Measurements from ENCODE around the gene GP1BB. TPM values are rescaled to one million over a fixed set of nuclear protein-coding genes. Genes with fewer than 3 reads are reported as not detected.
"Not testable (repeated sequence)": the region's sequence is repeated elsewhere in the genome, so short reads cannot be mapped to it uniquely, and the experiment has no call there.

Gene GP1BB
- 1.1 TPM for polyA plus RNA-seq (2013, experiment 1 of 4)
- 0.92 TPM for polyA plus RNA-seq (2013, experiment 2 of 4)
- polyA plus RNA-seq (2013, experiment 3 of 4), result 1.3 TPM
- polyA plus RNA-seq (2013, experiment 4 of 4), result 1.1 TPM

GRCh38 chr22:19723232-19723982, at the start of gene GP1BB:
GP1BB (plus strand) TSS chr22:19723539; CDS start chr22:19723570, 31 bp downstream.
- no peaks in the 10 kb centered on the region for H3K36me3 ChIP-seq (ENCODE audit: control insufficient read depth, insufficient read depth, low read length)
- H3K4me3 ChIP-seq (ENCODE audit: insufficient read depth, low read depth, low read length), result peak within 1 kb of the TSS; percentile 25
- peaks cover 100% of the 10 kb centered on the region for H3K27me3 ChIP-seq (ENCODE audit: control insufficient read depth, insufficient read depth, low read length, poor library complexity, severe bottlenecking)
- no peaks in the 10 kb centered on the region for H3K9me3 ChIP-seq (ENCODE audit: control insufficient read depth, low read length)
- WGBS, 2 experiments, result 1% methylated on average over 80 of the region's 80 CpGs
- no peak within 1 kb of the TSS for H3K27ac ChIP-seq (ENCODE audit: insufficient read depth, low read depth, low read length, poor library complexity, severe bottlenecking)
- H3K4me1 ChIP-seq (ENCODE audit: control insufficient read depth, insufficient read depth, low read length), result peaks cover 20% of the 10 kb centered on the region

GRCh38 chr22:19673660-19674059, 49.7 kb upstream of the GP1BB start:
- H3K27me3 ChIP-seq (ENCODE audit: control insufficient read depth, insufficient read depth, low read length, poor library complexity, severe bottlenecking), result no peaks in the 10 kb centered on the region
- H3K4me1 ChIP-seq (ENCODE audit: control insufficient read depth, insufficient read depth, low read length), result no peaks in the 10 kb centered on the region
- no peaks in the 10 kb centered on the region for H3K9me3 ChIP-seq (ENCODE audit: control insufficient read depth, low read length)
- H3K4me3 ChIP-seq (ENCODE audit: insufficient read depth, low read depth, low read length), result no peak overlapping the region
- H3K36me3 ChIP-seq (ENCODE audit: control insufficient read depth, insufficient read depth, low read length), result no peaks in the 10 kb centered on the region
- H3K27ac ChIP-seq (ENCODE audit: insufficient read depth, low read depth, low read length, poor library complexity, severe bottlenecking), result no peak overlapping the region
- WGBS, 2 experiments, result 92 to 94% methylated on average over 4 of the region's 4 CpGs

GRCh38 chr22:19674129-19674928, 49.0 kb upstream of the GP1BB start:
- Histone ChIP-seq H3K4me3 (ENCODE audit: insufficient read depth, low read depth, low read length) (no peak overlapping the region), H3K27me3 (ENCODE audit: control insufficient read depth, insufficient read depth, low read length, poor library complexity, severe bottlenecking) (no peaks in the 10 kb centered on the region), H3K9me3 (ENCODE audit: control insufficient read depth, low read length) (no peaks in the 10 kb centered on the region), H3K27ac (ENCODE audit: insufficient read depth, low read depth, low read length, poor library complexity, severe bottlenecking) (no peak overlapping the region), H3K4me1 (ENCODE audit: control insufficient read depth, insufficient read depth, low read length) (peaks cover 4% of the 10 kb centered on the region), H3K36me3 (ENCODE audit: control insufficient read depth, insufficient read depth, low read length) (no peaks in the 10 kb centered on the region)
- WGBS, 2 experiments, result 90 to 91% methylated on average over 11 of the region's 11 CpGs

- no peaks in the 10 kb centered on the region for H3K36me3 ChIP-seq (ENCODE audit: control insufficient read depth, insufficient read depth, low read length)
- H3K9me3 ChIP-seq (ENCODE audit: control insufficient read depth, low read length), result no peaks in the 10 kb centered on the region
- peaks cover 7% of the 10 kb centered on the region for H3K4me1 ChIP-seq (ENCODE audit: control insufficient read depth, insufficient read depth, low read length)
- H3K4me3 ChIP-seq (ENCODE audit: insufficient read depth, low read depth, low read length), result no peak overlapping the region
- no peaks in the 10 kb centered on the region for H3K27me3 ChIP-seq (ENCODE audit: control insufficient read depth, insufficient read depth, low read length, poor library complexity, severe bottlenecking)
- 91 to 92% methylated on average over 10 of the region's 10 CpGs for WGBS, 2 experiments
- H3K27ac ChIP-seq (ENCODE audit: insufficient read depth, low read depth, low read length, poor library complexity, severe bottlenecking), result no peak overlapping the region
These were observed 48.4 kb upstream of the GP1BB start for GRCh38 chr22:19674929-19675253.

- Histone ChIP-seq H3K27me3 (ENCODE audit: control insufficient read depth, insufficient read depth, low read length, poor library complexity, severe bottlenecking) (no peaks in the 10 kb centered on the region), H3K4me1 (ENCODE audit: control insufficient read depth, insufficient read depth, low read length) (peaks cover 7% of the 10 kb centered on the region), H3K9me3 (ENCODE audit: control insufficient read depth, low read length) (no peaks in the 10 kb centered on the region), H3K36me3 (ENCODE audit: control insufficient read depth, insufficient read depth, low read length) (no peaks in the 10 kb centered on the region), H3K4me3 (ENCODE audit: insufficient read depth, low read depth, low read length) (no peak overlapping the region), H3K27ac (ENCODE audit: insufficient read depth, low read depth, low read length, poor library complexity, severe bottlenecking) (no peak overlapping the region)
- 86 to 94% methylated on average over 7 of the region's 7 CpGs for WGBS, 2 experiments
These were observed 47.9 kb upstream of the GP1BB start for GRCh38 chr22:19675428-19675827.

- H3K27ac ChIP-seq (ENCODE audit: insufficient read depth, low read depth, low read length, poor library complexity, severe bottlenecking); H3K36me3 ChIP-seq (ENCODE audit: control insufficient read depth, insufficient read depth, low read length); H3K9me3 ChIP-seq (ENCODE audit: control insufficient read depth, low read length); H3K4me3 ChIP-seq (ENCODE audit: insufficient read depth, low read depth, low read length); H3K4me1 ChIP-seq (ENCODE audit: control insufficient read depth, insufficient read depth, low read length); H3K27me3 ChIP-seq (ENCODE audit: control insufficient read depth, insufficient read depth, low read length, poor library complexity, severe bottlenecking): not testable (repeated sequence)
- WGBS, 2 experiments, result 91 to 94% methylated on average over 1 of the region's 1 CpG
These were observed 46.9 kb upstream of the GP1BB start for GRCh38 chr22:19676437-19676836.

- H3K27ac ChIP-seq (ENCODE audit: insufficient read depth, low read depth, low read length, poor library complexity, severe bottlenecking), result no peak overlapping the region
- no peaks in the 10 kb centered on the region for H3K36me3 ChIP-seq (ENCODE audit: control insufficient read depth, insufficient read depth, low read length)
- no peak overlapping the region for H3K4me3 ChIP-seq (ENCODE audit: insufficient read depth, low read depth, low read length)
- H3K4me1 ChIP-seq (ENCODE audit: control insufficient read depth, insufficient read depth, low read length), result peaks cover 7% of the 10 kb centered on the region
- no peaks in the 10 kb centered on the region for H3K9me3 ChIP-seq (ENCODE audit: control insufficient read depth, low read length)
- H3K27me3 ChIP-seq (ENCODE audit: control insufficient read depth, insufficient read depth, low read length, poor library complexity, severe bottlenecking), result no peaks in the 10 kb centered on the region
- WGBS, 2 experiments, result 71 to 83% methylated on average over 11 of the region's 11 CpGs
These were observed 44.3 kb upstream of the GP1BB start for GRCh38 chr22:19678949-19679521.

GRCh38 chr22:19679522-19680101, 43.7 kb upstream of the GP1BB start:
- Histone ChIP-seq H3K27me3 (ENCODE audit: control insufficient read depth, insufficient read depth, low read length, poor library complexity, severe bottlenecking) (no peaks in the 10 kb centered on the region), H3K36me3 (ENCODE audit: control insufficient read depth, insufficient read depth, low read length) (no peaks in the 10 kb centered on the region), H3K9me3 (ENCODE audit: control insufficient read depth, low read length) (no peaks in the 10 kb centered on the region), H3K4me3 (ENCODE audit: insufficient read depth, low read depth, low read length) (no peak overlapping the region), H3K27ac (ENCODE audit: insufficient read depth, low read depth, low read length, poor library complexity, severe bottlenecking) (no peak overlapping the region), H3K4me1 (ENCODE audit: control insufficient read depth, insufficient read depth, low read length) (peaks cover 7% of the 10 kb centered on the region)
- 47 to 51% methylated on average over 14 of the region's 14 CpGs for WGBS, 2 experiments

- peaks cover 7% of the 10 kb centered on the region for H3K4me1 ChIP-seq (ENCODE audit: control insufficient read depth, insufficient read depth, low read length)
- no peaks in the 10 kb centered on the region for H3K27me3 ChIP-seq (ENCODE audit: control insufficient read depth, insufficient read depth, low read length, poor library complexity, severe bottlenecking)
- H3K36me3 ChIP-seq (ENCODE audit: control insufficient read depth, insufficient read depth, low read length), result no peaks in the 10 kb centered on the region
- H3K4me3 ChIP-seq (ENCODE audit: insufficient read depth, low read depth, low read length), result no peak overlapping the region
- no peak overlapping the region for H3K27ac ChIP-seq (ENCODE audit: insufficient read depth, low read depth, low read length, poor library complexity, severe bottlenecking)
- 95 to 96% methylated on average over 15 to 16 of the region's 16 CpGs for WGBS, 2 experiments
- no peaks in the 10 kb centered on the region for H3K9me3 ChIP-seq (ENCODE audit: control insufficient read depth, low read length)
These were observed 43.0 kb upstream of the GP1BB start for GRCh38 chr22:19680287-19680881.
